NCI-H446 treated with DMSO at 0.1 percent for 48 hours (cell line): ENCODE measurements around the gene MAGEA9.
"Not testable (repeated sequence)": the region's sequence is repeated elsewhere in the genome, so short reads cannot be mapped to it uniquely, and the experiment has no call there.

Source experiments
- DNase-seq: peaks from one replicate; lab custom pipeline; 2025; lab: John Stamatoyannopoulos, UW

Gene MAGEA9

GRCh38 chrX:149807747-149808458, 26.2 kb downstream of the MAGEA9 start:
- DNase-seq: no peak

GRCh38 chrX:149818652-149819051, 36.9 kb downstream of the MAGEA9 start:
- no peak for DNase-seq

GRCh38 chrX:149819371-149819770, 37.6 kb downstream of the MAGEA9 start:
- no peak for DNase-seq

- no peak for DNase-seq
Measured at GRCh38 chrX:149825424-149825823, 43.7 kb downstream of the MAGEA9 start.

GRCh38 chrX:149827254-149827653, 45.5 kb downstream of the MAGEA9 start:
- DNase-seq: no peak

GRCh38 chrX:149829751-149830191, 48.0 kb downstream of the MAGEA9 start:
- no peak for DNase-seq

- no peak for DNase-seq
Measured at GRCh38 chrX:149830192-149830873, 48.6 kb downstream of the MAGEA9 start.

- DNase-seq: no peak
Measured at GRCh38 chrX:149831473-149831872, 49.7 kb downstream of the MAGEA9 start.

GRCh38 chrX:149836728-149837127, 55.0 kb downstream of the MAGEA9 start:
- not testable (repeated sequence) for DNase-seq

GRCh38 chrX:149837167-149837566, 55.4 kb downstream of the MAGEA9 start:
- no peak for DNase-seq
